GM12891 (cell line): ENCODE data around the gene CARD8.
"Not testable (repeated sequence)": the region's sequence is repeated elsewhere in the genome, so short reads cannot be mapped to it uniquely, and the experiment has no call there.

Experiments used
- DNase-seq: peaks from one replicate; pipeline ENCODE4 v3.0.0; 2011; ENCODE audit warnings: low spot score; ENCODE audit not compliant: insufficient read length
- FAIRE-seq: peaks from 2 replicates; lab custom pipeline; 2011; peaks lifted over from hg19 to GRCh38; lab: Jason Lieb, UNC
- PAX5 ChIP-seq: IDR thresholded peaks from 2 replicates; pipeline ENCODE4 v1.6.1; 2011; ENCODE audit warnings: low read length, moderate library complexity, mild to moderate bottlenecking; ENCODE audit not compliant: insufficient read depth, severe bottlenecking
- POLR2A ChIP-seq: IDR thresholded peaks from 2 replicates; pipeline ENCODE4 v1.6.1; 2011; ENCODE audit warnings: low read depth, low read length, control low read depth
- POLR2AphosphoS5 ChIP-seq: IDR thresholded peaks from 2 replicates; pipeline ENCODE4 v1.6.1; 2011; ENCODE audit warnings: low read depth, low read length, control low read depth
- POU2F2 ChIP-seq: IDR thresholded peaks from 2 replicates; pipeline ENCODE4 v1.6.1; 2011; ENCODE audit warnings: low read depth, mild to moderate bottlenecking, control low read depth, low read length, moderate library complexity
- SPI1 ChIP-seq: IDR thresholded peaks from 2 replicates; pipeline ENCODE4 v1.6.1; 2011; ENCODE audit warnings: low read depth, low read length, control low read depth
- TAF1 ChIP-seq: IDR thresholded peaks from 2 replicates; pipeline ENCODE4 v1.6.1; 2011; ENCODE audit warnings: low read depth, low read length, control low read depth

The CARD8 gene

DNA sequence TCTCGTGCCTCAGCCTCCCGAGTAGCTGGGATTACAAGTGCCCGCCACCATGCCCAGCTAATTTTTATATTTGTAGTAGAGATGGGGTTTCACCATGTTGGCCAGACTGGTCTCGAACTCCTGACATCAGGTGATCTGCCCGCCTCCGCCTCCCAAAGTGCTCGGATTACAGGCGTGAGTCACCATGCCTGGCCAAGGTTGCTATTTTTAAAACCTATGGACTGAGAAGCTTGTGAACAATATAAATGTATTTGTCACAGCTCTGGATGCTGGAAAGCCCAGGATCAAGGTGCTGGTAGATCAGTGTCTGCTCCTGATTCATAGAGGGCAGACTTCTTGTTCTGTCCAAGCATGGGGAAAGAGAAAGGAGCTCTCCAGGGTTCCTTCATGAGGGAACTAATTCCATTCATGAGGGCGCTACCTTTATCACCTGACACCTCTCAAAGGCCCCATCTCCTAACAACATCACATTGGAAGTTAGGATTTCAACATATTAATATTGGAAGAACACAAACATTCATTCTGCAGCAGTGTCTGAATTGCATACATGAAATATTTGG, 16.1 kb downstream of the CARD8 start:
- no peak for FAIRE-seq

DNA sequence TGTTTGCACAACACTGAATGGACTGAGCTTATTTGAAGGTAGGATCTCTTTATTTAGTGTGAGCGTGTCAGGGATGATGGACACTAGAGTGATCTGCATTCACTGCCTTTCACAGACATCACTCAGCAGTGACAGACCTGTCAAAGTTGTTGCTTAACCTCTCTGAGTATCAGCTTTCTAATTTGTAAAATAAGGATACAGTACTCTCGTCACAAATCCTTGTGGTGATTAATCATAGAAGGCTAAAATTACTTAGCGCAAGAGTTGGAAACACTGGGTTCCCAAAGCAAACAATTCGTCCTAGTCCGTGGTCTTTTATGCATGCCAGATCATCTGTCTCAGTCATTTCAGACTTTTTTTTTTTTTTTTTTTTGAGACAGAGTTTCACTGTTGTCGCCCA, 16.6 kb downstream of the CARD8 start:
- no peak for FAIRE-seq
- no peak for DNase-seq
- TF ChIP-seq POLR2AphosphoS5 (no peak), PAX5 (no peak), TAF1 (no peak), POU2F2 (no peak), POLR2A (no peak), SPI1 (no peak)

More for the DNA sequence above, 16.1 kb downstream of the CARD8 start:
- no peak for DNase-seq
- TF ChIP-seq TAF1 (no peak), POU2F2 (no peak), POLR2AphosphoS5 (no peak), SPI1 (no peak), POLR2A (no peak), PAX5 (no peak)

DNA sequence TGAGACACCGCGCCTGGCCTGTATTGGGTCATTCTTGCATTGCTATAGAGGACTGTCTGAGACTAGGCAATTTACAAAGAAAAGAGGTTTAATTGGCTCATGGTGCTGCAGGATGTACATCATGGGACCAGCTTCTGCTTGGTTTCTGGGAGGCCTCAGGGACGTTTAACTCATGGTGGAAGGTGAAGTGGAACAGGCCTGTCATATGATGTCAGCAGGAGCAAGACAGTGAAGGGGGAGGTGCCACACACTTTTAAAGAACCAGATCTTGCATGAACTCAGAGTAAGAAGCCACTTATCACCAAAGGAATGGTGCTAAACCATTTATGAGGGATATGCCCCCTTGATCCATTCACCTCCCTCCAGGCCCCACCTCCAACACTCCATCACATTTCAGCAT, 18.7 kb downstream of the CARD8 start:
- FAIRE-seq (no peak), DNase-seq (no peak)
- TF ChIP-seq SPI1: no peak
- no peak for TF ChIP-seq POLR2AphosphoS5
- no peak for TF ChIP-seq POLR2A
- no peak for TF ChIP-seq TAF1
- TF ChIP-seq POU2F2: no peak
- TF ChIP-seq PAX5: no peak

DNA sequence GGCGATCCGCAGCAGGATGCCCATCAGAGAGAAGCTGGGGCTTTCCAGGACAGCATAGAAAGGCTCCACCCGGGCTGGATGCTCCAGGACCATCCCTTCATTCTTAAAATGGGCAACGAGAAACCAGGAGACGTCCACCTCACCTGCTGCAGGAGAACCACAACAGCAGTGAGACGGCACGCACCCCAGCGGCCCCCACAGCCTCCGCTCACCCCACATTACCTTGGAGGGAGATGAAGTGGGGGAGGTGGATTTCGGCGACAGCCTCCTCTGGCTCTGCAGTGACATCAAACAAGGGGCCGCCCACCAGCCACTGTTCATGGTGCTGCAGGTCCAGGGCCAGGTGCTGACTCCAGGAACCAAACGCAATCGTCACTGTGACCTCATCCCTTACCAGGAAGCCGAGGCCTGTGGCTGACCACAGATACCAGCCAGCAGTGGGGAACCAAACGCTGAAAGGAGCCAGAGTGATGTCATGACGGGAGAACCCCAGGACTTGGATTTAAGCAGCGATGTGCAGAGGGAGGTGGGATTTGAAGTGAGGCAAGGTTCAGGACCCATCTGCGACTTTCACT, 25.1 kb downstream of the CARD8 start:
- no peak for TF ChIP-seq PAX5
- no peak for TF ChIP-seq POU2F2
- TF ChIP-seq SPI1: no peak
- no peak for TF ChIP-seq TAF1
- TF ChIP-seq POLR2AphosphoS5: no peak
- TF ChIP-seq POLR2A: no peak
- FAIRE-seq (no peak), DNase-seq (no peak)

DNA sequence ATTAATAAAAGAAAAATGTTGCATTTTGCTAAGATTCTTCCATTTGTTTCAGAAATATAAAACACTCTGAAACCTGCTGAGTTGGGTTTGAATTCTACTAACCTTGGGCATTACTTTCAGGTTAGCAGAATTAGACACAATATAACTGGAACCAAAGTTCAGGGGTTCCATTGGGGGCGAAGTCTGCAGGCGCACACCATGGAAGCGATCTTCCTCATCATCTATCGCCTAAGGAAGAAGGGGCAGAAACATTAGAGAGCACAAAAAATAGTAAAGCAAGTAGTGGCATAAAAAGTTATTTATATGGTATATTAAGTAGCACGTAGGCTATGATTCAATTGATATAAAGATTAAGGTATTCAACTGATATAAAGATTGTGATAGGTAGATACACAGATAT, 34.1 kb downstream of the CARD8 start:
- FAIRE-seq (no peak), DNase-seq (no peak)
- no peak for TF ChIP-seq SPI1
- no peak for TF ChIP-seq PAX5
- no peak for TF ChIP-seq POLR2AphosphoS5
- TF ChIP-seq POLR2A: no peak
- TF ChIP-seq TAF1: no peak
- no peak for TF ChIP-seq POU2F2

DNA sequence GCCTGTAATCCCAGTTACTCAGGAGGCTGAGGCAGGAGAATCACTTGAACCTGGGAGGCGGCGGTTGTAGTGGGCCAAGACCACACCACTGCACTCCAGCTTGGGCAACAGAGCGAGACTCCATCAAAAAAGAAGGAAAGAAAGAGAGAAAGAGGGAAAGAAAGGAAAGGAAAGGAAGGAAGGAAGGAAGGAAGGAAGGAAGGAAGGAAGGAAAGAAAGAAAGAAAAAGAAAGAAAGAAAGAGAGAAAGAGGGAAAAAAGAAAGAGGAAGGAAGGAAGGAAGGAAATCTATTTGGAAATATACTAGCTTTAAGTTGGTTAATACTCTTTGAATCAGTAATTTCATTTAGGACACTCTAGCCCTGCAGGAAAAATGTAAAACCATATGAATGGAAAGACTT, 34.9 kb downstream of the CARD8 start:
- not testable (repeated sequence) for DNase-seq, FAIRE-seq

DNA sequence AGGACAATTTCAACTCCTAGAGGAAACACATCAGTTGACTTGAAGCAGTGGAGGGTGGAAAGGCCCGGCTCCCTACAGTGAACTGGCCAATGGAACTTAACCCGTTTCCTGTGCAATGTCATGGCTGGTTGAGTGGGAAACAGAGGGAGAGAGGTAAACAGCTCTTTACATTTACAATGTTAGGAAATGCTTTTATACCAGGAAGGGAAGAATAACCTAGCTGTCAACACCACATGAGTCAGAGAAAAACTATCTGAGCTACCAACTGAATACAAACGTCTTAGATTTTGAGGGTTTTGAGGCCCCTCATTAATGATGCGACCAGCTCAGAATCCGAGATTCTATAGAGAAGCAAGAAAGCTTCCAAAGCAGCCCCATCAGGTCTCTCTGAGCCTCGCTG, 36.7 kb downstream of the CARD8 start:
- FAIRE-seq (no peak), DNase-seq (no peak)
- TF ChIP-seq PAX5: no peak

DNA sequence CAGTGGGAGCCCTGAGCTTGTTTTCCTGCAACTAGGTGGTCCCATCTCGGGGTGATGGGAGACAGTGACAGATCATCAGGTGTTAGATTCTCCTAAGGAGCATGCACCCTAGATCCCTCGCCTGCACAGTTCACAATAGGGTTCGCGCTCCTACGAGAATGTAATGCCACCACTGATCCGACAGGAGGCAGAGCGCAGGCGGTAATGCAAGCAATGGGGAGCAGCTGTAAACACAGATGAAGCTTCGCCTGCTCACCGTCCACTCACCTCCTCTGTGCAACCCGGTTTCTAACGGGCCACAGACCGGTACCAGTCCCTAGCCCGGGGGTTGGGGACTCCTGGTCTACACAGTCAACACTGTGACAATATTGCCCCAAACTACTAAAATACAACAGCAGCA, 38.8 kb downstream of the CARD8 start:
- TF ChIP-seq PAX5 (no peak), POLR2AphosphoS5 (no peak), TAF1 (no peak), POLR2A (no peak), SPI1 (no peak)
- DNase-seq: no peak
- FAIRE-seq: no peak

DNA sequence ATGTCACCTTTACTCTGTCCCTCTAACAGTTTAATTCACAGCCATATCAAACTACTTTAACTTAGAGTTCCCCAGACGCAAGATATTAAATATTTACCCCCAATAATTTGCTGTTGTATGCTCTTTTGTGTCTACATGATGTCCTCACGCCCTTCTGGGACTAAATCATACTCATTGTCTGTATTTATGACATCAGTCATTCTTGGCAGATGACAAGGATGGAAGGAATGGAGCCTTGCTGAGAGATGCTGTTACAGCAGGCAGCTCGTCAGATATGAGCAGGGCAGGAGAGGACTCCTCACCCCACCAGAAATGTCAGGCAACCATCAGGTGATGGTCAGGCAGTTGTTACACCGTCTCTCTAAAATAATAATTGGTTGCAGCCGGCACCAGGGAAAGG, 41.8 kb downstream of the CARD8 start:
- TF ChIP-seq POLR2A: no peak
- no peak for TF ChIP-seq POU2F2
- no peak for TF ChIP-seq TAF1
- TF ChIP-seq POLR2AphosphoS5: no peak
- TF ChIP-seq SPI1: no peak
- TF ChIP-seq PAX5: no peak
- DNase-seq (no peak), FAIRE-seq (no peak)

DNA sequence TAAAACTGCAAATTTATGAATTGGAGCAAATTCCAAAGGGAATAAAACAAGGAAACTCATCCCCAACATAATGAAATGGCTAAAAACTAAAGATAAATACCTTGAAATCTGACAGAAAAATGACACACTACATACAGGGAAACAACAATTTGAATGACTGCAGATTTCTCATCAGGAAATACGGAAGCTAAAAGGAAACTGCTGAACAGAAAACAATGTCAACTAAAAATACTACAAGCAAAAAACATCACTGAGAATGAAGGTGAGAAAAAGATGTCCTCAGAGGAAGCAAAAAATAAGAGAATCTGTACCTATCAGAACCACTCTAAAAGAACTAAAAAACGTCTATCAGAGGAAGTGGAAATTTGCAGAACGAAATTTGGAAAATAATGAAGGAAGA, 45.7 kb downstream of the CARD8 start:
- DNase-seq: no peak
- FAIRE-seq: no peak
- TF ChIP-seq POLR2AphosphoS5: no peak
- no peak for TF ChIP-seq TAF1
- TF ChIP-seq POLR2A: no peak
- no peak for TF ChIP-seq POU2F2
- TF ChIP-seq PAX5: no peak
- no peak for TF ChIP-seq SPI1
